Measurements from ENCODE around the gene AVPI1.
A peak's percentile ranks its signal among the peaks of the same experiment; 100 is the strongest.

The AVPI1 gene

GRCh38 chr10:97686962-97687784 is at the start of gene AVPI1:
AVPI1 (minus strand) TSS chr10:97687241; CDS start chr10:97679905, 7,336 bp downstream.
- H3K27me3 ChIP-seq = no peaks in the 10 kb centered on the region
- TF ChIP-seq Cebpa-rat (IDR thresholded peaks at IDR 0.05) = no peak
- peak within 1 kb of the TSS; percentile 57; the same call in 1 of the 2 replicates for H3K27ac ChIP-seq
- no peaks in the 10 kb centered on the region for H3K9me3 ChIP-seq
- no peaks in the 10 kb centered on the region for H4K20me1 ChIP-seq
- H3K4me2 ChIP-seq = peak within 1 kb of the TSS; percentile 77
- H3K9ac ChIP-seq = peak within 1 kb of the TSS; percentile 76
- H3K36me3 ChIP-seq = no peaks in the 10 kb centered on the region
- peaks cover 36% of the 10 kb centered on the region for H3K4me1 ChIP-seq
- peak within 1 kb of the TSS; percentile 77 for H3K4me3 ChIP-seq

GRCh38 chr10:97736403-97736901 is 49.4 kb upstream of the AVPI1 start:
- H3K27me3 ChIP-seq = no peaks in the 10 kb centered on the region
- peak overlapping the region; percentile 97; the same call in 1 of the 2 replicates for H3K9ac ChIP-seq
- peaks cover 4% of the 10 kb centered on the region; the same call in 1 of the 2 replicates for H3K9me3 ChIP-seq
- peaks cover 37% of the 10 kb centered on the region for H4K20me1 ChIP-seq
- H3K4me1 ChIP-seq = peaks cover 49% of the 10 kb centered on the region
- peak overlapping the region; percentile 99 for H3K4me3 ChIP-seq
- TF ChIP-seq Cebpa-rat (IDR thresholded peaks at IDR 0.05) = no peak
- H3K4me2 ChIP-seq = peak overlapping the region; percentile 91
- H3K36me3 ChIP-seq = peaks cover 5% of the 10 kb centered on the region
- peak overlapping the region; percentile 96 for H3K27ac ChIP-seq

- TF ChIP-seq Cebpa-rat (IDR thresholded peaks at IDR 0.05) = no peak
- H3K4me3 ChIP-seq = no peak overlapping the region
- peaks cover 3% of the 10 kb centered on the region; the same call in 1 of the 2 replicates for H3K36me3 ChIP-seq
These were observed 47.0 kb upstream of the AVPI1 start for GRCh38 chr10:97734021-97734420.

GRCh38 chr10:97733256-97733655 is 46.2 kb upstream of the AVPI1 start:
- no peaks in the 10 kb centered on the region for H3K36me3 ChIP-seq
- H3K27me3 ChIP-seq = no peaks in the 10 kb centered on the region
- H3K4me1 ChIP-seq = peaks cover 17% of the 10 kb centered on the region
- H3K9me3 ChIP-seq = peaks cover 4% of the 10 kb centered on the region; the same call in 1 of the 2 replicates
- H3K4me3 ChIP-seq = no peak overlapping the region
- H4K20me1 ChIP-seq = peaks cover 9% of the 10 kb centered on the region
- H3K27ac ChIP-seq = no peak overlapping the region
- no peak overlapping the region for H3K4me2 ChIP-seq
- no peak overlapping the region for H3K9ac ChIP-seq
- TF ChIP-seq Cebpa-rat (IDR thresholded peaks at IDR 0.05) = no peak

More at GRCh38 chr10:97734021-97734420, 47.0 kb upstream of the AVPI1 start:
- Histone ChIP-seq H3K9me3 (peaks cover 4% of the 10 kb centered on the region; the same call in 1 of the 2 replicates), H3K4me1 (peaks cover 25% of the 10 kb centered on the region), H3K4me2 (no peak overlapping the region), H3K27ac (no peak overlapping the region), H3K27me3 (no peaks in the 10 kb centered on the region), H3K9ac (no peak overlapping the region), H4K20me1 (peaks cover 16% of the 10 kb centered on the region)

GRCh38 chr10:97732052-97732359 is 45.0 kb upstream of the AVPI1 start:
- Histone ChIP-seq H3K27ac (no peak overlapping the region), H3K4me2 (no peak overlapping the region), H3K27me3 (no peaks in the 10 kb centered on the region), H3K9me3 (peaks cover 4% of the 10 kb centered on the region; the same call in 1 of the 2 replicates), H4K20me1 (no peaks in the 10 kb centered on the region), H3K36me3 (no peaks in the 10 kb centered on the region), H3K4me1 (peaks cover 10% of the 10 kb centered on the region), H3K9ac (no peak overlapping the region), H3K4me3 (no peak overlapping the region)
- TF ChIP-seq Cebpa-rat (IDR thresholded peaks at IDR 0.05) = no peak

- H3K36me3 ChIP-seq = no peaks in the 10 kb centered on the region
- H3K27ac ChIP-seq = no peak overlapping the region
- no peaks in the 10 kb centered on the region for H3K27me3 ChIP-seq
- no peak for TF ChIP-seq Cebpa-rat (IDR thresholded peaks at IDR 0.05)
- H3K4me2 ChIP-seq = no peak overlapping the region
- no peaks in the 10 kb centered on the region for H4K20me1 ChIP-seq
- H3K4me3 ChIP-seq = no peak overlapping the region
- peaks cover 4% of the 10 kb centered on the region; the same call in 1 of the 2 replicates for H3K9me3 ChIP-seq
- no peak overlapping the region for H3K9ac ChIP-seq
- H3K4me1 ChIP-seq = peaks cover 8% of the 10 kb centered on the region
These were observed 44.5 kb upstream of the AVPI1 start for GRCh38 chr10:97731346-97732051.

- H3K9ac ChIP-seq = no peak overlapping the region
- H3K4me1 ChIP-seq = no peaks in the 10 kb centered on the region
- H4K20me1 ChIP-seq = no peaks in the 10 kb centered on the region
- H3K27me3 ChIP-seq = no peaks in the 10 kb centered on the region
- H3K4me3 ChIP-seq = no peak overlapping the region
- H3K9me3 ChIP-seq = no peaks in the 10 kb centered on the region
- H3K27ac ChIP-seq = no peak overlapping the region
- no peaks in the 10 kb centered on the region for H3K36me3 ChIP-seq
- TF ChIP-seq Cebpa-rat (IDR thresholded peaks at IDR 0.05) = no peak
- no peak overlapping the region for H3K4me2 ChIP-seq
These were observed 42.0 kb upstream of the AVPI1 start for GRCh38 chr10:97729014-97729413.

GRCh38 chr10:97726636-97727178 is 39.7 kb upstream of the AVPI1 start:
- no peak overlapping the region for H3K4me3 ChIP-seq
- H3K9ac ChIP-seq = no peak overlapping the region
- H3K4me2 ChIP-seq = no peak overlapping the region
- no peak overlapping the region for H3K27ac ChIP-seq
- no peaks in the 10 kb centered on the region for H3K36me3 ChIP-seq
- H3K4me1 ChIP-seq = peaks cover 6% of the 10 kb centered on the region; the same call in 1 of the 2 replicates
- H3K9me3 ChIP-seq = no peaks in the 10 kb centered on the region
- no peaks in the 10 kb centered on the region for H4K20me1 ChIP-seq
- no peaks in the 10 kb centered on the region for H3K27me3 ChIP-seq
- TF ChIP-seq Cebpa-rat (IDR thresholded peaks at IDR 0.05) = no peak

- no peaks in the 10 kb centered on the region for H4K20me1 ChIP-seq
- peaks cover 3% of the 10 kb centered on the region; the same call in 1 of the 2 replicates for H3K36me3 ChIP-seq
- no peak for TF ChIP-seq Cebpa-rat (IDR thresholded peaks at IDR 0.05)
- H3K4me3 ChIP-seq = no peak overlapping the region
- no peak overlapping the region for H3K9ac ChIP-seq
- H3K9me3 ChIP-seq = no peaks in the 10 kb centered on the region
- no peaks in the 10 kb centered on the region for H3K27me3 ChIP-seq
- H3K4me1 ChIP-seq = peaks cover 10% of the 10 kb centered on the region
- H3K27ac ChIP-seq = no peak overlapping the region
- H3K4me2 ChIP-seq = no peak overlapping the region
These were observed 37.4 kb upstream of the AVPI1 start for GRCh38 chr10:97724341-97724941.

Data from BLaER1 (cell line).